ENCODE measurements around the gene RCHY1. TPM values are rescaled to one million over a fixed set of nuclear protein-coding genes. Genes with fewer than 3 reads are reported as not detected.

Gene RCHY1
- total and polyA plus RNA-seq, 4 donors, result 14.7 to 24.8 (median 18.0) TPM

GRCh38 chr4:75497133-75497532 is 17.1 kb downstream of the RCHY1 start:
- H3K36me3 ChIP-seq (ENCODE audit: control insufficient read depth in 4 of 4, insufficient read depth in 3 of 4, low read depth in 1 of 4, low read length in 3 of 4), result peaks cover 5 to 14% (median 9%) of the 10 kb centered on the region in 4 donors
- H3K9ac ChIP-seq (ENCODE audit: low read depth in 1 of 2, low read length in 2 of 2), result no peak overlapping the region
- DNase-seq (ENCODE audit: low spot score), result no peak

More at GRCh38 chr4:75497133-75497532, 17.1 kb downstream of the RCHY1 start:
- Histone ChIP-seq H3K9me3 (ENCODE audit: control insufficient read depth in 4 of 4, low read length in 3 of 4) (no peaks in the 10 kb centered on the region), H3K27me3 (ENCODE audit: control insufficient read depth in 4 of 4, insufficient read depth in 4 of 4, low read length in 3 of 4) (no peaks in the 10 kb centered on the region), H3K27ac (ENCODE audit: low read depth in 1 of 2, low read length in 2 of 2) (no peak overlapping the region), H3K4me1 (ENCODE audit: control insufficient read depth in 4 of 4, insufficient read depth in 4 of 4, low read length in 3 of 4) (peaks cover 0 to 3% (median under 1%) of the 10 kb centered on the region in 4 donors), H3K4me3 (ENCODE audit: low read depth in 1 of 3, low read length in 3 of 3) (no peak overlapping the region)
- 90% methylated on average over 5 of the region's 5 CpGs for WGBS
- TF ChIP-seq GABPA (IDR thresholded peaks at IDR 0.05 in 1 of 2, conservative IDR thresholded peaks at IDR 0.05 in 1 of 2), result no peak
- no peak for TF ChIP-seq EGR1 (IDR thresholded peaks at IDR 0.05; ENCODE audit: low read depth in 2 of 2)
- no peak for TF ChIP-seq FOXA1 (IDR thresholded peaks at IDR 0.05)
- TF ChIP-seq NR2F2 (IDR thresholded peaks at IDR 0.05), result no peak
- TF ChIP-seq ZBTB33 (IDR thresholded peaks at IDR 0.05), result no peak
- TF ChIP-seq SP1 (IDR thresholded peaks at IDR 0.05), result no peak
- TF ChIP-seq CTCF (IDR thresholded peaks at IDR 0.05; ENCODE audit: low read depth, low read length, missing input control), result no peak
- no peak for TF ChIP-seq FOXA2 (IDR thresholded peaks at IDR 0.05)
- TF ChIP-seq JUND (IDR thresholded peaks at IDR 0.05), result no peak
- TF ChIP-seq REST (IDR thresholded peaks at IDR 0.05), result no peak
- no peak for TF ChIP-seq MAX (IDR thresholded peaks at IDR 0.05)
